K562 (cell line): ENCODE measurements around the gene PIEZO2. TPM values are rescaled to one million over a fixed set of nuclear protein-coding genes. Genes with fewer than 3 reads are reported as not detected.
A peak's percentile ranks its signal among the peaks of the same experiment; 100 is the strongest.

ENCODE experiments used
- ATAC-seq: fragments of 200-7000 bp; cut with Tn5 transposase; 3 replicates; pipeline ENCODE4 v1.9.1; 2020; ENCODE audit warnings: moderate library complexity
- BruUV-seq: library from RNA; stranded (reverse); fragments of 400-500 nt; replicated peaks from 2 replicates; lab custom pipeline; 2021; lab: Mats Ljungman, UMichigan
- CTCF ChIA-PET: fragments of 300-600 bp; formaldehyde crosslinking; extraction: SDS; loops from one replicate; lab custom pipeline; 2021; ENCODE audit warnings: low intra/inter-chr PET ratio; lab: Yijun Ruan, JAX
- POLR2A ChIA-PET: fragments of 300-600, 350-650 bp; sonication (Branson Sonifier 250); formaldehyde crosslinking; extraction: SDS; loops from one replicate; lab custom pipeline; 2021; ENCODE audit warnings: antibody characterized with exemption, inconsistent platforms; lab: Yijun Ruan, JAX
- DNase-seq, 4 experiments: peaks; one replicate each; pipeline versions ENCODE4 v3.0.0 to v3.0.0-alpha.2; 2011 to 2018; ENCODE audit warnings: low spot score in 3 of 4, mixed read lengths in 3 of 4; ENCODE audit errors: extremely low read depth in 1 of 4
- FAIRE-seq: peaks from 2 replicates; lab custom pipeline; 2011; peaks lifted over from hg19 to GRCh38; lab: Jason Lieb, UNC
- H2AFZ ChIP-seq: 2 replicates; pipeline ENCODE4 v1.6.0; 2011; ENCODE audit warnings: low read depth, low read length, control low read depth, inconsistent platforms
- H3K27ac ChIP-seq: fragments of 200-600 bp; 3 replicates; pipeline ENCODE4 v1.8.0; 2011; ENCODE audit warnings: low read depth, mild to moderate bottlenecking, control low read depth, inconsistent platforms, low read length, moderate library complexity, mixed read lengths; ENCODE audit errors: extremely low read depth
- H3K27me3 ChIP-seq, 2 experiments: fragments of 300-600 bp in 1 of 2; 2 replicates in 1 of 2; 3 replicates in 1 of 2; pipeline versions ENCODE4 v1.6.0 to v1.8.0; 2011; ENCODE audit warnings: inconsistent platforms in 2 of 2, low read length in 2 of 2, mild to moderate bottlenecking in 1 of 2, mixed read lengths in 1 of 2, moderate library complexity in 1 of 2; ENCODE audit not compliant: control insufficient read depth in 2 of 2, insufficient read depth in 2 of 2
- H3K36me3 ChIP-seq: fragments of 300-600 bp; 3 replicates; pipeline ENCODE4 v1.8.0; 2011; ENCODE audit warnings: mild to moderate bottlenecking, low read length, inconsistent platforms; ENCODE audit not compliant: control insufficient read depth, insufficient read depth
- H3K4me1 ChIP-seq, 2 experiments: fragments of 200-600 bp in 1 of 2; replicated peaks in 1 of 2; 2 replicates in 1 of 2; 3 replicates in 1 of 2; pipeline versions ENCODE4 v1.5.1 to v1.8.0; 2011; ENCODE audit warnings: inconsistent platforms in 2 of 2, low read length in 2 of 2, mild to moderate bottlenecking in 1 of 2, mixed read lengths in 1 of 2, moderate library complexity in 1 of 2; ENCODE audit not compliant: control insufficient read depth in 2 of 2, insufficient read depth in 2 of 2
- H3K4me2 ChIP-seq: 2 replicates; pipeline ENCODE4 v1.6.1; 2011; ENCODE audit warnings: low read length, control low read depth, inconsistent platforms, mixed read lengths; ENCODE audit not compliant: insufficient read depth
- H3K4me3 ChIP-seq: fragments of 200-600 bp; sonication (generic), shearing (Covaris generic); 2 replicates; pipeline ENCODE4 v1.5.1; 2016; ENCODE audit warnings: control low read depth, inconsistent platforms
- H3K79me2 ChIP-seq: fragments of 200-600 bp; 3 replicates; pipeline ENCODE4 v1.8.0; 2011; ENCODE audit warnings: low read length, inconsistent platforms; ENCODE audit not compliant: control insufficient read depth, insufficient read depth
- H3K9ac ChIP-seq, 2 experiments: 2 replicates each; pipeline versions ENCODE4 v1.6.0 to v1.6.1; 2011; ENCODE audit warnings: low read depth in 2 of 2, low read length in 2 of 2, control low read depth in 1 of 2, inconsistent platforms in 1 of 2, mild to moderate bottlenecking in 1 of 2, mixed read lengths in 1 of 2; ENCODE audit not compliant: insufficient read depth in 1 of 2
- H3K9me1 ChIP-seq: one replicate; pipeline ENCODE4 v1.6.0; 2011; ENCODE audit warnings: inconsistent platforms, mild to moderate bottlenecking, low read length, moderate library complexity; ENCODE audit not compliant: control insufficient read depth, insufficient read depth
- H3K9me3 ChIP-seq: replicated peaks from 2 replicates; pipeline ENCODE4 v1.5.1; 2011; ENCODE audit warnings: low read depth, low read length, inconsistent platforms; ENCODE audit not compliant: control insufficient read depth, insufficient read depth
- H4K20me1 ChIP-seq: replicated peaks from 2 replicates; pipeline ENCODE4 v1.6.1; 2011; ENCODE audit warnings: low read length, inconsistent platforms, mixed read lengths; ENCODE audit not compliant: control insufficient read depth, insufficient read depth
- ILF3 ChIP-seq: fragments of 450-650 bp; IDR thresholded peaks from 2 replicates; pipeline ENCODE4 v1.6.1; 2018; ENCODE audit warnings: antibody characterized with exemption, mild to moderate bottlenecking, moderate library complexity, borderline replicate concordance
- KHSRP ChIP-seq: fragments of 450-650 bp; IDR thresholded peaks from 2 replicates; pipeline ENCODE4 v1.6.1; 2017
- PHB2 ChIP-seq: fragments of 450-650 bp; IDR thresholded peaks from 2 replicates; pipeline ENCODE4 v1.6.1; 2017; ENCODE audit warnings: low read depth
- SETDB1 ChIP-seq: IDR thresholded peaks from one replicate; pipeline ENCODE4 v1.6.1; 2012; ENCODE audit warnings: low read length, control low read depth, inconsistent platforms
- SPI1 ChIP-seq: IDR thresholded peaks from 2 replicates; pipeline ENCODE4 v1.6.1; 2011; ENCODE audit warnings: low read depth, low read length, control low read depth, borderline replicate concordance
- SRSF9 ChIP-seq: fragments of 200-400 bp; formaldehyde crosslinking; IDR thresholded peaks from 2 replicates; pipeline ENCODE4 v1.6.1; 2017; ENCODE audit warnings: low read depth, low read length, borderline replicate concordance
- TCF3 ChIP-seq: sonication (generic); formaldehyde crosslinking; IDR thresholded peaks from 2 replicates; pipeline ENCODE4 v1.4.0; 2020; ENCODE audit warnings: mild to moderate bottlenecking, missing genetic modification reagents
- TEAD4 ChIP-seq, 2 experiments: sonication (generic) in 1 of 2; formaldehyde crosslinking in 1 of 2; IDR thresholded peaks; 2 replicates each; pipeline versions ENCODE4 v1.6.1 to v1.8.0; 2012 to 2022; ENCODE audit warnings: borderline replicate concordance in 1 of 2, inconsistent platforms in 1 of 2, low read length in 1 of 2, mild to moderate bottlenecking in 1 of 2, missing genetic modification reagents in 1 of 2
- ZNF277 ChIP-seq: fragments of 250-450 bp; sonication (Bioruptor Pico); IDR thresholded peaks from 2 replicates; pipeline ENCODE4 v1.8.0; 2022; ENCODE audit warnings: inconsistent platforms, mild to moderate bottlenecking, moderate library complexity, borderline replicate concordance
- WGBS: fragments of 100-300 bp; shearing (Covaris generic); methylation state at CpG from one replicate; pipeline ENCODE4 v1.1.6; 2016; ENCODE audit warnings: low coverage, mixed read lengths; ENCODE audit not compliant: insufficient coverage; ENCODE audit errors: missing lambda C conversion rate; 5-methylcytosine and 5-hydroxymethylcytosine counted together
- in situ Hi-C: fragments of 300-500 bp; cut with MboI; formaldehyde crosslinking; loops from 4 replicates; pipeline ENCODE4 v1.15.0; 2018; ENCODE audit warnings: inconsistent platforms, mixed read lengths
- intact Hi-C: fragments of 100-400 bp; cut with micrococcal nuclease; formaldehyde crosslinking; loops from 2 replicates; pipeline ENCODE4 v1.14.2; 2022
- polyA plus RNA-seq, 8 experiments: library from polyadenylated mRNA; depleted of rRNA in 4 of 8; stranded (reverse) in 5 of 8; unstranded in 3 of 8; fragments of >200 nt; fragmentation: Nextera tagmentation in 2 of 8; fragmentation: Illumina TruSeq in 1 of 8; extraction: Ambion mirVana in 2 of 8; extraction: Trizol in 1 of 8; gene quantifications; 2 replicates each; pipeline versions ENCODE4 v1.2.1 to v1.2.3, GENCODE V29; 2011 to 2014; ENCODE audit warnings: inconsistent platforms in 1 of 8, missing spikeins in 1 of 8
- total RNA-seq, 7 experiments: library from RNA; depleted of rRNA in 6 of 7; stranded (reverse); fragments of >200 nt in 6 of 7; fragmentation: Illumina TruSeq in 2 of 7; extraction: Trizol in 2 of 7; gene quantifications; 2 replicates each; pipeline versions ENCODE4 v1.2.1 to v1.2.3, GENCODE V29; 2011 to 2021; ENCODE audit warnings: low replicate concordance in 1 of 7
- TF ChIP-seq, protein P1 (sequence below): fragments of 450-650 bp; IDR thresholded peaks from 2 replicates; pipeline ENCODE4 v1.6.1; 2016; ENCODE audit warnings: mild to moderate bottlenecking, moderate library complexity

Gene PIEZO2
- total and polyA plus RNA-seq, 9 of the 15 experiments (the other 6 are each of a cell fraction or from before 2014, with no cell fraction given): 0.54 to 4.1 (median 2.0) TPM

DNA sequence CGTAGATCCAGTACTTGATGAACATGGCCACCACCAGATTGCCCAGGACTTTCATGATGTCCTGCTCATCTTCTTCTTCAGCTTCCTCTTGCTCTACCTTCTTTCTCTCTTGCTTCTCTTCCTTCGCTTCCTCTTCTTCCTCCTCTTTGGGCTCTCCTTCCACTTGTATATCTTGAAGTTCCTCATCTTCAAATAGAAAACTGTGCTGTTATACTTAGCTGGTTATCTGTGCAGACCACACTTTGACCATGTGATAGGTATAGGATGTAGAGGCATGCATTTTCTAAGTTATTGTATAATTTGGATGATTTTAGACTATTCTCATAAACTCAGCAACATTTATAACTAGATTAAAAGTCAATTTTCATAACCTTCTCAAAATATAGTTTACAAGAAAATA, 360.2 kb downstream of the PIEZO2 start:
- Histone ChIP-seq H3K9me1 (no peaks in the 10 kb centered on the region), H3K27ac (no peak overlapping the region), H4K20me1 (no peaks in the 10 kb centered on the region), H3K4me1 (no peaks in the 10 kb centered on the region; a peak in 1 of 5 replicates), H3K4me2 (no peak overlapping the region; the same call in 1 of the 2 replicates), H3K4me3 (no peak overlapping the region), H2AFZ (peak overlapping the region; percentile 34; the same call in 1 of the 2 replicates), H3K36me3 (no peaks in the 10 kb centered on the region), H3K27me3 (no peaks in the 10 kb centered on the region), H3K9me3 (no peaks in the 10 kb centered on the region), H3K9ac (no peak overlapping the region), H3K79me2 (no peaks in the 10 kb centered on the region)
- ChIA-PET POLR2A (interaction anchor here (0.6 to 1.1 kb wide), 2 partner anchors 9 to 52 kb away, joined by 3 to 4 read pairs; no protein-coding TSS in a partner anchor), CTCF (no interaction called here)
- in situ Hi-C loops: no loop called here
- WGBS: 3% methylated on average over 2 of the region's 2 CpGs
- intact Hi-C loops: loop anchor here (5.0 to 10.0 kb wide), 3 partner anchors 224 to 363 kb away; no protein-coding TSS in a partner anchor
- TF ChIP-seq SPI1 (peak; percentile 22; the same call in 1 of the 2 replicates), ZNF277 (CRISPR knock-in tag) (no peak), KHSRP (no peak), TEAD4 (IDR thresholded peaks at IDR 0.05; ENCODE audit: low read length) (no peak), TEAD4 (CRISPR knock-in tag; IDR thresholded peaks at IDR 0.05; ENCODE audit: borderline replicate concordance) (no peak), TCF3 (CRISPR knock-in tag) (peak; percentile 41; the same call in 1 of the 2 replicates), SETDB1 (no peak), SRSF9 (no peak), ILF3 (no peak), PHB2 (no peak)
- TF ChIP-seq, protein P1, sequence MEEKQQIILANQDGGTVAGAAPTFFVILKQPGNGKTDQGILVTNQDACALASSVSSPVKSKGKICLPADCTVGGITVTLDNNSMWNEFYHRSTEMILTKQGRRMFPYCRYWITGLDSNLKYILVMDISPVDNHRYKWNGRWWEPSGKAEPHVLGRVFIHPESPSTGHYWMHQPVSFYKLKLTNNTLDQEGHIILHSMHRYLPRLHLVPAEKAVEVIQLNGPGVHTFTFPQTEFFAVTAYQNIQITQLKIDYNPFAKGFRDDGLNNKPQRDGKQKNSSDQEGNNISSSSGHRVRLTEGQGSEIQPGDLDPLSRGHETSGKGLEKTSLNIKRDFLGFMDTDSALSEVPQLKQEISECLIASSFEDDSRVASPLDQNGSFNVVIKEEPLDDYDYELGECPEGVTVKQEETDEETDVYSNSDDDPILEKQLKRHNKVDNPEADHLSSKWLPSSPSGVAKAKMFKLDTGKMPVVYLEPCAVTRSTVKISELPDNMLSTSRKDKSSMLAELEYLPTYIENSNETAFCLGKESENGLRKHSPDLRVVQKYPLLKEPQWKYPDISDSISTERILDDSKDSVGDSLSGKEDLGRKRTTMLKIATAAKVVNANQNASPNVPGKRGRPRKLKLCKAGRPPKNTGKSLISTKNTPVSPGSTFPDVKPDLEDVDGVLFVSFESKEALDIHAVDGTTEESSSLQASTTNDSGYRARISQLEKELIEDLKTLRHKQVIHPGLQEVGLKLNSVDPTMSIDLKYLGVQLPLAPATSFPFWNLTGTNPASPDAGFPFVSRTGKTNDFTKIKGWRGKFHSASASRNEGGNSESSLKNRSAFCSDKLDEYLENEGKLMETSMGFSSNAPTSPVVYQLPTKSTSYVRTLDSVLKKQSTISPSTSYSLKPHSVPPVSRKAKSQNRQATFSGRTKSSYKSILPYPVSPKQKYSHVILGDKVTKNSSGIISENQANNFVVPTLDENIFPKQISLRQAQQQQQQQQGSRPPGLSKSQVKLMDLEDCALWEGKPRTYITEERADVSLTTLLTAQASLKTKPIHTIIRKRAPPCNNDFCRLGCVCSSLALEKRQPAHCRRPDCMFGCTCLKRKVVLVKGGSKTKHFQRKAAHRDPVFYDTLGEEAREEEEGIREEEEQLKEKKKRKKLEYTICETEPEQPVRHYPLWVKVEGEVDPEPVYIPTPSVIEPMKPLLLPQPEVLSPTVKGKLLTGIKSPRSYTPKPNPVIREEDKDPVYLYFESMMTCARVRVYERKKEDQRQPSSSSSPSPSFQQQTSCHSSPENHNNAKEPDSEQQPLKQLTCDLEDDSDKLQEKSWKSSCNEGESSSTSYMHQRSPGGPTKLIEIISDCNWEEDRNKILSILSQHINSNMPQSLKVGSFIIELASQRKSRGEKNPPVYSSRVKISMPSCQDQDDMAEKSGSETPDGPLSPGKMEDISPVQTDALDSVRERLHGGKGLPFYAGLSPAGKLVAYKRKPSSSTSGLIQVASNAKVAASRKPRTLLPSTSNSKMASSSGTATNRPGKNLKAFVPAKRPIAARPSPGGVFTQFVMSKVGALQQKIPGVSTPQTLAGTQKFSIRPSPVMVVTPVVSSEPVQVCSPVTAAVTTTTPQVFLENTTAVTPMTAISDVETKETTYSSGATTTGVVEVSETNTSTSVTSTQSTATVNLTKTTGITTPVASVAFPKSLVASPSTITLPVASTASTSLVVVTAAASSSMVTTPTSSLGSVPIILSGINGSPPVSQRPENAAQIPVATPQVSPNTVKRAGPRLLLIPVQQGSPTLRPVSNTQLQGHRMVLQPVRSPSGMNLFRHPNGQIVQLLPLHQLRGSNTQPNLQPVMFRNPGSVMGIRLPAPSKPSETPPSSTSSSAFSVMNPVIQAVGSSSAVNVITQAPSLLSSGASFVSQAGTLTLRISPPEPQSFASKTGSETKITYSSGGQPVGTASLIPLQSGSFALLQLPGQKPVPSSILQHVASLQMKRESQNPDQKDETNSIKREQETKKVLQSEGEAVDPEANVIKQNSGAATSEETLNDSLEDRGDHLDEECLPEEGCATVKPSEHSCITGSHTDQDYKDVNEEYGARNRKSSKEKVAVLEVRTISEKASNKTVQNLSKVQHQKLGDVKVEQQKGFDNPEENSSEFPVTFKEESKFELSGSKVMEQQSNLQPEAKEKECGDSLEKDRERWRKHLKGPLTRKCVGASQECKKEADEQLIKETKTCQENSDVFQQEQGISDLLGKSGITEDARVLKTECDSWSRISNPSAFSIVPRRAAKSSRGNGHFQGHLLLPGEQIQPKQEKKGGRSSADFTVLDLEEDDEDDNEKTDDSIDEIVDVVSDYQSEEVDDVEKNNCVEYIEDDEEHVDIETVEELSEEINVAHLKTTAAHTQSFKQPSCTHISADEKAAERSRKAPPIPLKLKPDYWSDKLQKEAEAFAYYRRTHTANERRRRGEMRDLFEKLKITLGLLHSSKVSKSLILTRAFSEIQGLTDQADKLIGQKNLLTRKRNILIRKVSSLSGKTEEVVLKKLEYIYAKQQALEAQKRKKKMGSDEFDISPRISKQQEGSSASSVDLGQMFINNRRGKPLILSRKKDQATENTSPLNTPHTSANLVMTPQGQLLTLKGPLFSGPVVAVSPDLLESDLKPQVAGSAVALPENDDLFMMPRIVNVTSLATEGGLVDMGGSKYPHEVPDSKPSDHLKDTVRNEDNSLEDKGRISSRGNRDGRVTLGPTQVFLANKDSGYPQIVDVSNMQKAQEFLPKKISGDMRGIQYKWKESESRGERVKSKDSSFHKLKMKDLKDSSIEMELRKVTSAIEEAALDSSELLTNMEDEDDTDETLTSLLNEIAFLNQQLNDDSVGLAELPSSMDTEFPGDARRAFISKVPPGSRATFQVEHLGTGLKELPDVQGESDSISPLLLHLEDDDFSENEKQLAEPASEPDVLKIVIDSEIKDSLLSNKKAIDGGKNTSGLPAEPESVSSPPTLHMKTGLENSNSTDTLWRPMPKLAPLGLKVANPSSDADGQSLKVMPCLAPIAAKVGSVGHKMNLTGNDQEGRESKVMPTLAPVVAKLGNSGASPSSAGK: peak; percentile 50; the same call in 1 of the 2 replicates
- no peak for FAIRE-seq
- peak in 1 of 4 experiments; percentile 13 for DNase-seq
- no TSS peak for BruUV-seq
- 0 out of 3 replicates have a peak, but pooled peaks have one; percentile 35 for ATAC-seq
